ENCODE results near the gene ITFG1. TPM values are rescaled to one million over a fixed set of nuclear protein-coding genes. Genes with fewer than 3 reads are reported as not detected.

The ITFG1 gene
- total RNA-seq, 4 donors from 2014 or later: 40.7 to 54.0 (median 45.2) TPM

GRCh38 chr16:47310792-47311211, 150.1 kb downstream of the ITFG1 start:
- WGBS, 2 donors (ENCODE audit: low coverage in 1 of 2): 72 to 87% methylated on average over 1 of the region's 1 CpG
- no peaks in the 10 kb centered on the region for H3K36me3 ChIP-seq
- no peaks in the 10 kb centered on the region for H3K4me1 ChIP-seq
- no peaks in the 10 kb centered on the region for H3K27me3 ChIP-seq
- no peak overlapping the region for H3K4me3 ChIP-seq
- no peaks in the 10 kb centered on the region for H3K9me3 ChIP-seq
- ATAC-seq: no peak
- H3K27ac ChIP-seq: no peak overlapping the region
- no peak for TF ChIP-seq POLR2A (IDR thresholded peaks at IDR 0.05)
- no peak for TF ChIP-seq EP300 (IDR thresholded peaks at IDR 0.05)
- no peak for TF ChIP-seq POLR2AphosphoS5 (IDR thresholded peaks at IDR 0.05)
- TF ChIP-seq, protein P1, sequence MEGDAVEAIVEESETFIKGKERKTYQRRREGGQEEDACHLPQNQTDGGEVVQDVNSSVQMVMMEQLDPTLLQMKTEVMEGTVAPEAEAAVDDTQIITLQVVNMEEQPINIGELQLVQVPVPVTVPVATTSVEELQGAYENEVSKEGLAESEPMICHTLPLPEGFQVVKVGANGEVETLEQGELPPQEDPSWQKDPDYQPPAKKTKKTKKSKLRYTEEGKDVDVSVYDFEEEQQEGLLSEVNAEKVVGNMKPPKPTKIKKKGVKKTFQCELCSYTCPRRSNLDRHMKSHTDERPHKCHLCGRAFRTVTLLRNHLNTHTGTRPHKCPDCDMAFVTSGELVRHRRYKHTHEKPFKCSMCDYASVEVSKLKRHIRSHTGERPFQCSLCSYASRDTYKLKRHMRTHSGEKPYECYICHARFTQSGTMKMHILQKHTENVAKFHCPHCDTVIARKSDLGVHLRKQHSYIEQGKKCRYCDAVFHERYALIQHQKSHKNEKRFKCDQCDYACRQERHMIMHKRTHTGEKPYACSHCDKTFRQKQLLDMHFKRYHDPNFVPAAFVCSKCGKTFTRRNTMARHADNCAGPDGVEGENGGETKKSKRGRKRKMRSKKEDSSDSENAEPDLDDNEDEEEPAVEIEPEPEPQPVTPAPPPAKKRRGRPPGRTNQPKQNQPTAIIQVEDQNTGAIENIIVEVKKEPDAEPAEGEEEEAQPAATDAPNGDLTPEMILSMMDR (IDR thresholded peaks at IDR 0.05): no peak

GRCh38 chr16:47309581-47310312, 151.1 kb downstream of the ITFG1 start:
- Histone ChIP-seq H3K27me3 (no peaks in the 10 kb centered on the region), H3K4me3 (no peak overlapping the region), H3K9me3 (no peaks in the 10 kb centered on the region), H3K36me3 (no peaks in the 10 kb centered on the region), H3K4me1 (no peaks in the 10 kb centered on the region), H3K27ac (no peak overlapping the region)
- TF ChIP-seq, protein P1 (IDR thresholded peaks at IDR 0.05): no peak
- TF ChIP-seq EP300 (IDR thresholded peaks at IDR 0.05) (no peak), POLR2A (IDR thresholded peaks at IDR 0.05) (no peak)
- no peak for ATAC-seq
- 38 to 39% methylated on average over 4 of the region's 4 CpGs for WGBS, 2 donors (ENCODE audit: low coverage in 1 of 2)

GRCh38 chr16:47308601-47309000, 152.3 kb downstream of the ITFG1 start:
- H3K9me3 ChIP-seq: no peaks in the 10 kb centered on the region
- ATAC-seq: no peak
- no peak overlapping the region for H3K27ac ChIP-seq
- 13 to 21% methylated on average over 3 of the region's 3 CpGs for WGBS, 2 donors (ENCODE audit: low coverage in 1 of 2)
- H3K4me1 ChIP-seq: no peaks in the 10 kb centered on the region
- no peak overlapping the region for H3K4me3 ChIP-seq
- H3K36me3 ChIP-seq: no peaks in the 10 kb centered on the region
- H3K27me3 ChIP-seq: no peaks in the 10 kb centered on the region
- TF ChIP-seq POLR2A (IDR thresholded peaks at IDR 0.05) (no peak), POLR2AphosphoS5 (IDR thresholded peaks at IDR 0.05) (no peak), EP300 (IDR thresholded peaks at IDR 0.05) (no peak)
- TF ChIP-seq, protein P1 (IDR thresholded peaks at IDR 0.05): no peak

DNA sequence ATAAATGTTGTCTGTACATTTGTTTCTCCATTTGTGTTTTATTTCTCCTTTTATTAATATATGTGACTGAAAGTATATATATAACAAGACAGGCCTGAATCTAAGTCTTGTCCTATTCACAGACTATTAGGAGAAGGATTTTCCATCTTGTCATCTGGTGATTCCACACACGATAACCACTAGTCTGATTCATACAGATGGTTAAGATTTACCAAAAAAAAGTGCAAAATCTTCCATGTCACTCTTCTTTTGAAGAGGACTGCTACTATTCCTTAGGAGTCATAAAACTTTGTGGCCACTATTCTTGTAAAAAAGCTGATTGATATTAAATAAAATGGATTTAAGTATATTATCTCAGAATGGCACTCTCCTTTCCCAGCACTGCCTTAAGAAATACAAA, 156.3 kb downstream of the ITFG1 start:
- Histone ChIP-seq H3K36me3 (peaks cover 0 to 16% of the 10 kb centered on the region in 2 donors), H3K4me1 (no peaks in the 10 kb centered on the region), H3K4me3 (no peak overlapping the region), H3K9me3 (no peaks in the 10 kb centered on the region), H3K27me3 (no peaks in the 10 kb centered on the region), H3K27ac (no peak overlapping the region)
- 100% methylated on average over 1 of the region's 1 CpG for WGBS, 2 donors (ENCODE audit: low coverage in 1 of 2)
- no peak for ATAC-seq
- TF ChIP-seq, protein P1 (IDR thresholded peaks at IDR 0.05): no peak
- TF ChIP-seq POLR2AphosphoS5 (IDR thresholded peaks at IDR 0.05) (no peak), EP300 (IDR thresholded peaks at IDR 0.05) (no peak), POLR2A (IDR thresholded peaks at IDR 0.05) (no peak)

- Histone ChIP-seq H3K27me3 (no peaks in the 10 kb centered on the region), H3K36me3 (peaks cover 0 to 28% of the 10 kb centered on the region in 2 donors), H3K9me3 (no peaks in the 10 kb centered on the region), H3K4me1 (no peaks in the 10 kb centered on the region), H3K4me3 (no peak overlapping the region), H3K27ac (no peak overlapping the region)
- TF ChIP-seq POLR2A (IDR thresholded peaks at IDR 0.05) (no peak), POLR2AphosphoS5 (IDR thresholded peaks at IDR 0.05) (no peak), EP300 (IDR thresholded peaks at IDR 0.05) (no peak)
- TF ChIP-seq, protein P1 (IDR thresholded peaks at IDR 0.05): no peak
- whole genome bisulfite sequencing, 2 donors (ENCODE audit: low coverage in 1 of 2): no CpG with 5 or more reads among the region's 6 CpGs
- no peak for ATAC-seq
Observed at GRCh38 chr16:47299587-47299986, 161.3 kb downstream of the ITFG1 start.

Measured in gastroesophageal sphincter (tissue), 4 donors.